Kidney capillary endothelial cell (primary cell): ENCODE measurements around the gene RPS23.

Experiments used
- DNase-seq: peaks from one replicate; pipeline ENCODE4 v3.0.0-alpha.2; 2018; ENCODE audit warnings: low spot score

RPS23 gene

DNA sequence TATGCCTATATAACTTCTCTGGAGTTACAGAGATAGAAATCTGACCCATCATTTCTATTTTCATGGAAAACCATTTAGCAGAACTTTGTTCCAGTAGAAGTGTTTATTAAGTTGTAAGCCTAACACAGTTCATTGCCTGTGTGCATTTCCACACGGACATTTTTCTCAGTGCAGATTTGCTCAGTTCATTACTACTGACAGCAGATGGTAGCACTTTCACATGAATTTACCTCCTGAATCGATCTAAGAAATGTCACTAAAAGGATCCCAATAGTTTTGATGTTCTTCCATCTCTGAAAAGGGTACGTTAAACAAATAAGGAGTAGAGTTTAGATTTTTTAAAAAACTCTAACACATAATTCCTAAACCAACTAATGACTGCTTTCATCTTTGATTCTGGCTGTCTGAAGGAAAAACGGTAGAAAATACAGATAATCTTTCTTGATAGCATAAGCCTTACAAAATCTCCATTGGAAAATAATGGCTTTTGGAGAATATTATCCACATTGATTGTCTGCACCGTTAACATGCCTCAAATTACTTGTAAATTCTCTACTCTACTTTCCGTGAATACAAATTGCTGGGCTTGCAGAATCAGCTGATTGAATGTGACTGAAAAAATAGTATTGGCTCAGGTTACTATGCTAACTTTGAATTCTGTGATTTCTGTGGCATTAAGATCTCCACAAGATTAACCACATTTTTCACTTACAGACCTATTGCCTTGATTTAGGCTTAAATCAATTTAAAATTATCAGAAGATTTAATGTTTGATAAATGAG lies 33.1 kb downstream of the RPS23 start:
- no peak for DNase-seq

DNA sequence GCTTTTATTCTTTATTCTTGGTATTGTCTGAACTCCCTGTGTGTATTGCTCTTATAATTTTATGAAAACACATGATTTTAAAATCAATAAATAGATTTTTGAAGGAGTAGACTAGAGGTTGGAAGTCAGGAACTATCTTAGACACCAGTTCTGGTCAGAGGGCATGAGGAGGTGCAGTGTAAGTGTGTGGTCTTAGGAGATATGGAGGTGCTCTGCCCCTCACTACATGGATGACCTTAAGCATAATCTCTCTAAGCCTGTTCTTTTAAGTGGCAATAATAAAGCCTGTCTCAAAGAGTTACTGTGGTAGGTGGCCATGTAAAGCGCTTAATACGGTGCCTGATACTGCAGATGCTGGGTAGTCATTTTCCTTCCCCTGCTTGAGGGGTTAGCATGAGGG lies 34.0 kb downstream of the RPS23 start:
- no peak for DNase-seq

DNA sequence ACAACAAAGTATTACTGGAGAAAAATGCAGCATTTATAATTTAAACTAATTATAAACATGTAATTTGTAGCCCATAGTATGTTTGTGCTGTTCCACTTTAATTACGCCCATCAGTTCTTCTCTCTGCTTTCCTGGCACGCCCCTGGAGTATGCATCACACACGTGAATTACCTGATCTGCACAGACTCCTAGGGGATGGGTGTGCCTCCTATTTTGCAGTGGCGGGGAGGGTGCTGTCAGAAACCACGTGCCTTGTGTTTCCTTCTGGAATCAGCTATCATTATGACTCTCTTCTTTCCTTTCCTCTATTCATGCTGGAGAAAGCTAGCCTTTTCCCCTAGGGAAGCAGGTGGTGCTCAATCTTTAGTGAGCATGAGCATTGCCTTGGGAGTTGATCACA lies 43.3 kb downstream of the RPS23 start:
- DNase-seq, result no peak

DNA sequence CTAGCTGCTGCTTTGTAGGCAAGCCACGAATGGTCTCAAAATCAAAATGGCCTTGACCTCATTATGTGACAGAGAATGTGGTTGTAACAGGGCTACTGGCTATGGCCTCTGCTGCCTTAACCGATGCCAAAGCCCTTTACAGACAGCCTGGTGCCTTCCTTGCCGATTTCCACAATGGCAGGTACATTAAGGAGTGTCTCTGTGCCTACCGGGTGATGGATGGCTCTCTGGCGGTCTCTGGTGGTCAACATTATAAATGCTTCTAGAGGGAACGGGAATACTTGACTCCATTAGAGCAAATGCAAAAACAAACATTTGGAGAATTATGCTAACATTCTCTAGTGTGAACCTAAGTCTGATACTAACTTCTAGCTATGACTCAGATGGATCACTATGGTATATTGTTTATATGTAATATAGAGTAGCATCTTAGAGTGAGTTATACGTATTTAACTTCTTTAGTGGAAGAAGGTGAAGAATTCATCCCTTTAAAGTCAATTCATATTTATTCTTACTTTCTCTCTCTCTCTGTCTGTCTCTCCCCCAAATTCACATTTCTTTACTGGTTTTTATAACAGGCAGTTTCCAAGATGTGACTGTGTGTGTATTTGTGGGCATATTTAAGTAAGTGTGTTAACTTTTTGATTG lies 52.5 kb downstream of the RPS23 start:
- DNase-seq, result peak; percentile 54
